Measurements from ENCODE around the gene SNX20. TPM values are rescaled to one million over a fixed set of nuclear protein-coding genes. Genes with fewer than 3 reads are reported as not detected.

SNX20 gene
- total and polyA plus RNA-seq, 2 donors (not counting 3 experiments of a cell fraction or from before 2014, with no cell fraction given), result not detected

GRCh38 chr16:50724306-50724705, 43.2 kb upstream of the SNX20 start:
- FAIRE-seq, result no peak
- TF ChIP-seq POLR2A (IDR thresholded peaks at IDR 0.05; ENCODE audit: low read depth, low read length), result no peak
- TF ChIP-seq EZH2 (IDR thresholded peaks at IDR 0.05; ENCODE audit: borderline replicate concordance, low read depth, low read length, severe bottlenecking), result no peak
- no peak for TF ChIP-seq MYC (IDR thresholded peaks at IDR 0.05; ENCODE audit: low read depth, low read length)
- no peak for TF ChIP-seq POLR2AphosphoS5 (IDR thresholded peaks at IDR 0.05; ENCODE audit: insufficient read depth, low read depth, low read length)
- TF ChIP-seq GATA2 (IDR thresholded peaks at IDR 0.05; ENCODE audit: insufficient read depth, insufficient read length, low read depth, low read length), result no peak
- TF ChIP-seq MAX (IDR thresholded peaks at IDR 0.05; ENCODE audit: insufficient read depth, insufficient read length), result no peak
- TF ChIP-seq JUN (IDR thresholded peaks at IDR 0.05; ENCODE audit: borderline replicate concordance, insufficient read depth, insufficient read length, low read depth), result no peak
- TF ChIP-seq CTCF (IDR thresholded peaks at IDR 0.05; ENCODE audit: extremely low read depth in 1 of 2, insufficient read depth in 1 of 2, low read depth in 1 of 2, low read length in 2 of 2), result no peak
- TF ChIP-seq FOS (IDR thresholded peaks at IDR 0.05; ENCODE audit: borderline replicate concordance, insufficient read depth, low read length), result no peak
- Histone ChIP-seq H3K79me2 (ENCODE audit: control insufficient read depth, insufficient read depth, low read length) (no peaks in the 10 kb centered on the region), H4K20me1 (replicated peaks; ENCODE audit: control insufficient read depth, extremely low read depth, insufficient read depth, low read length) (no peaks in the 10 kb centered on the region), H3K9ac (replicated peaks; ENCODE audit: extremely low read depth, insufficient read depth, low read length) (no peak overlapping the region), H3K4me2 (ENCODE audit: insufficient read depth, low read length) (no peak overlapping the region), H2AFZ (ENCODE audit: low read depth, low read length) (no peak overlapping the region), H3K27ac (ENCODE audit: insufficient read depth, low read depth, low read length) (no peak overlapping the region), H3K9me3 (replicated peaks; ENCODE audit: control insufficient read depth, insufficient read depth, low read length) (no peaks in the 10 kb centered on the region), H3K9me1 (replicated peaks; ENCODE audit: control insufficient read depth, extremely low read depth, insufficient read depth, low read length) (no peaks in the 10 kb centered on the region), H3K4me3 (replicated peaks in 1 of 3; ENCODE audit: insufficient read depth in 1 of 3, low read depth in 1 of 3, low read length in 3 of 3) (no peak overlapping the region), H3K36me3 (ENCODE audit: control insufficient read depth in 2 of 2, extremely low read depth in 1 of 2, insufficient read depth in 2 of 2, low read length in 2 of 2) (no peaks in the 10 kb centered on the region), H3K27me3 (ENCODE audit: control insufficient read depth in 2 of 2, insufficient read depth in 2 of 2, low read length in 2 of 2) (no peaks in the 10 kb centered on the region), H3K4me1 (ENCODE audit: control insufficient read depth, extremely low read depth, insufficient read depth, low read length) (no peaks in the 10 kb centered on the region)
- dilution Hi-C loops (cut with MboI; ENCODE audit: extremely low pct_ligation_motif_present, low sequenced_read_pairs), result no loop called here
- intact Hi-C loops (cut with micrococcal nuclease), result no loop called here
- ChIA-PET POLR2A (no interaction called here), CTCF (interaction anchor here (3.3 kb wide), 1 partner anchor 82 kb away, joined by 11 read pairs; no protein-coding TSS in a partner anchor)
- DNase-seq (ENCODE audit: low read depth, low spot score), result no peak
- no TSS peak for BruUV-seq (replicated peaks)
